Kidney epithelial cell (primary cell): ENCODE data around the gene CELF5. TPM values are rescaled to one million over a fixed set of nuclear protein-coding genes. Genes with fewer than 3 reads are reported as not detected.
"Not testable (repeated sequence)": the region's sequence is repeated elsewhere in the genome, so short reads cannot be mapped to it uniquely, and the experiment has no call there.

Experiments
- DNase-seq: peaks from one replicate; pipeline ENCODE4 v3.0.0-alpha.2; 2010; ENCODE audit warnings: low read depth
- H3K27me3 ChIP-seq: 2 replicates; pipeline ENCODE4 v1.6.0; 2011; ENCODE audit warnings: low read length; ENCODE audit not compliant: control insufficient read depth, insufficient read depth
- H3K36me3 ChIP-seq: 2 replicates; pipeline ENCODE4 v1.5.1; 2011; ENCODE audit warnings: low read length; ENCODE audit not compliant: control insufficient read depth, insufficient read depth
- H3K4me3 ChIP-seq: 2 replicates; pipeline ENCODE4 v1.5.1; 2011; ENCODE audit warnings: low read depth, mild to moderate bottlenecking, control low read depth, low read length
- total RNA-seq: library from RNA; depleted of rRNA; stranded (reverse); fragments of >200 nt; gene quantifications from 2 replicates; pipeline ENCODE4 v1.2.3, GENCODE V29; 2015
- TF ChIP-seq, protein P1 (sequence below): IDR thresholded peaks from 2 replicates; pipeline ENCODE4 v1.5.1; 2011; ENCODE audit warnings: mild to moderate bottlenecking, moderate library complexity, low read length, control low read depth, inconsistent platforms; ENCODE audit not compliant: insufficient read depth, poor library complexity, severe bottlenecking

Gene CELF5
- total RNA-seq, 1 donor from 2014 or later, result 0.17 TPM

DNA sequence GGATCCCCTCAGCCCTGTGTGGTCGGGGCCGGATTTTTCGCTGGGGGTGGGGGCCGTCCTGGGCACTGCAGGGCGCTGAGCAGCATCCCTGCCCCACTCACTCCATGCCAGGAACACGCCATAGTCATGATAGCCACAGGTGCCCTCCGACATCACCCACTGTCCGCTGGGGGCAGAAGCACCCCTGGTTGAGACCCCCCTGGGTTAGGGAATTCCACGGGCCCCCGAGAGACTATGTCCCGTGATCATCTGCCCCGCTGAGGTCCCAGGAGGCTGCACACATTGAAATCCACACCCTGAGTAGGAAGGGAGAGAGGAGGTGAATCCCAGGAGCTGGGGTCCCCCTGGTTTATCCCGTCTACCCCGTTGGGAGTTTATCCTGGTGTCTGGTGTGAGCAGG, 22.6 kb upstream of the CELF5 start:
- DNase-seq, result no peak
- no peak overlapping the region for H3K4me3 ChIP-seq

DNA sequence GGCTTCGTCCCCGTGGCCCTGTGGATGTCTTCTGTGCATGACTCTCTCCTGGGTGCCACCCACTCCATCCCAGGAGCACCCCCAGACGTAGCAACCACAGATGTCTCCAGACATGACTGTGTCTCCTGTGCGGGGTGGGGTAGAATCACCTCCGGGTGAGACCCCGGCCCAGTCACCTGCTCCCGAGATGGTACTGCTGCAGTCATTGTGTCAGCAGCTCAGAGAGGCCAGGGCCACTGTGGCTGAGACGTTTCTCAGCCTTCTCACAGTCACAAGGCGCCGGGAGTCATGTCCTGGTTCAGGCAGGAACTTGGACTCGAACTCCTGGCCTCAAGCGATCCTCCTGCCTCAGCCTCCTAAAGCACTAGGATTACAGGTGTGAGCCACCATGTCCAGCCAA, 22.1 kb upstream of the CELF5 start:
- no peak for DNase-seq
- no peaks in the 10 kb centered on the region for H3K36me3 ChIP-seq
- H3K4me3 ChIP-seq, result no peak overlapping the region
- H3K27me3 ChIP-seq, result no peaks in the 10 kb centered on the region
- TF ChIP-seq, protein P1, sequence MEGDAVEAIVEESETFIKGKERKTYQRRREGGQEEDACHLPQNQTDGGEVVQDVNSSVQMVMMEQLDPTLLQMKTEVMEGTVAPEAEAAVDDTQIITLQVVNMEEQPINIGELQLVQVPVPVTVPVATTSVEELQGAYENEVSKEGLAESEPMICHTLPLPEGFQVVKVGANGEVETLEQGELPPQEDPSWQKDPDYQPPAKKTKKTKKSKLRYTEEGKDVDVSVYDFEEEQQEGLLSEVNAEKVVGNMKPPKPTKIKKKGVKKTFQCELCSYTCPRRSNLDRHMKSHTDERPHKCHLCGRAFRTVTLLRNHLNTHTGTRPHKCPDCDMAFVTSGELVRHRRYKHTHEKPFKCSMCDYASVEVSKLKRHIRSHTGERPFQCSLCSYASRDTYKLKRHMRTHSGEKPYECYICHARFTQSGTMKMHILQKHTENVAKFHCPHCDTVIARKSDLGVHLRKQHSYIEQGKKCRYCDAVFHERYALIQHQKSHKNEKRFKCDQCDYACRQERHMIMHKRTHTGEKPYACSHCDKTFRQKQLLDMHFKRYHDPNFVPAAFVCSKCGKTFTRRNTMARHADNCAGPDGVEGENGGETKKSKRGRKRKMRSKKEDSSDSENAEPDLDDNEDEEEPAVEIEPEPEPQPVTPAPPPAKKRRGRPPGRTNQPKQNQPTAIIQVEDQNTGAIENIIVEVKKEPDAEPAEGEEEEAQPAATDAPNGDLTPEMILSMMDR, result no peak

More for the DNA sequence above, 22.6 kb upstream of the CELF5 start:
- Histone ChIP-seq H3K36me3 (no peaks in the 10 kb centered on the region), H3K27me3 (no peaks in the 10 kb centered on the region)
- TF ChIP-seq, protein P1, result no peak

DNA sequence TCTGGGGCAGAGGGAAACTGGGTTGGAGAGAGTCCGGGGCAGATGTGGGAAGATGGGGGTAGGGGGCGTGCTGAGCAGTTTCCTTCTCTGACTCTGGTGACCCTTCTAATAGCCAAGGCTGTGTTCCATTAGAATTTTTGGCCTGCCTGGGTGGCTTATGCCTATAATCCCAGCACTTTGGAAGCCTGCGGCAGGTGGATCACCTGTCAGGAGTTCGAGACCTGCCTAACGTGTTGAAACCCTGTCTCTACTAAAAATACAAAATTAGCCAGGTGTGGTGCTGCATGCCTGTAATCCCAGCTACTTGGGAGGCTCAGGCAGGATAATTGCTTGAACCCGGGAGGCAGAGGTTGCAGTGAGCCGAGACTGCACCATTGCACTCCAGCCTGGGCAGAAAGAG, 21.6 kb upstream of the CELF5 start:
- not testable (repeated sequence) for H3K4me3 ChIP-seq, H3K27me3 ChIP-seq, H3K36me3 ChIP-seq, DNase-seq

GRCh38 chr19:3203805-3204645, 20.4 kb upstream of the CELF5 start:
- no peaks in the 10 kb centered on the region for H3K27me3 ChIP-seq
- DNase-seq, result no peak
- no peak overlapping the region for H3K4me3 ChIP-seq
- H3K36me3 ChIP-seq, result no peaks in the 10 kb centered on the region
- TF ChIP-seq, protein P1, result no peak

GRCh38 chr19:3204646-3205275, 19.7 kb upstream of the CELF5 start:
- Histone ChIP-seq H3K36me3 (no peaks in the 10 kb centered on the region), H3K27me3 (no peaks in the 10 kb centered on the region), H3K4me3 (no peak overlapping the region)
- TF ChIP-seq, protein P1, result no peak
- DNase-seq, result no peak

- TF ChIP-seq, protein P1, result no peak
- Histone ChIP-seq H3K27me3 (peaks cover 4% of the 10 kb centered on the region), H3K36me3 (no peaks in the 10 kb centered on the region), H3K4me3 (no peak overlapping the region)
- DNase-seq, result no peak
Observed at GRCh38 chr19:3206216-3206953, 18.1 kb upstream of the CELF5 start.
